NCI-H146 treated with DMSO at 0.1 percent for 48 hours (cell line): ENCODE data around the gene OR2F1.

ENCODE experiments used
- DNase-seq: peaks from one replicate; lab custom pipeline; 2025; ENCODE audit not compliant: unreplicated experiment; lab: John Stamatoyannopoulos, UW

OR2F1 gene

GRCh38 chr7:143953421-143953820 lies 1.2 kb upstream of the OR2F1 start:
- no peak for DNase-seq

- DNase-seq: no peak
Observed at GRCh38 chr7:143954135-143954534, 509 bp upstream of the OR2F1 start.

- DNase-seq: no peak
Observed at GRCh38 chr7:143958781-143959180, 4.1 kb downstream of the OR2F1 start.

GRCh38 chr7:143960813-143961610 lies 6.4 kb downstream of the OR2F1 start:
- DNase-seq: no peak

GRCh38 chr7:143965280-143965679 lies 10.6 kb downstream of the OR2F1 start:
- no peak for DNase-seq

GRCh38 chr7:143967398-143967797 lies 12.8 kb downstream of the OR2F1 start:
- no peak for DNase-seq

- DNase-seq: no peak
Observed at GRCh38 chr7:143973870-143974416, 19.3 kb downstream of the OR2F1 start.

- DNase-seq: no peak
Observed at GRCh38 chr7:143974459-143974858, 19.8 kb downstream of the OR2F1 start.

- DNase-seq: no peak
Observed at GRCh38 chr7:143975617-143976016, 21.0 kb downstream of the OR2F1 start.

- no peak for DNase-seq
Observed at GRCh38 chr7:143978585-143978984, 23.9 kb downstream of the OR2F1 start.

GRCh38 chr7:143979359-143979758 lies 24.7 kb downstream of the OR2F1 start:
- no peak for DNase-seq

GRCh38 chr7:143979998-143980397 lies 25.4 kb downstream of the OR2F1 start:
- no peak for DNase-seq

GRCh38 chr7:143980746-143981510 lies 26.3 kb downstream of the OR2F1 start:
- no peak for DNase-seq

- DNase-seq: no peak
Observed at GRCh38 chr7:143983960-143984359, 29.3 kb downstream of the OR2F1 start.

- DNase-seq: no peak
Observed at GRCh38 chr7:143987513-143987912, 32.9 kb downstream of the OR2F1 start.

- no peak for DNase-seq
Observed at GRCh38 chr7:143988976-143989745, 34.5 kb downstream of the OR2F1 start.

GRCh38 chr7:143992670-143993069 lies 38.0 kb downstream of the OR2F1 start:
- DNase-seq: no peak

- no peak for DNase-seq
Observed at GRCh38 chr7:143993924-143994323, 39.3 kb downstream of the OR2F1 start.

GRCh38 chr7:144000020-144000419 lies 45.4 kb downstream of the OR2F1 start, which contains the start of gene OR6B1:
OR6B1 (plus strand) TSS chr7:144000320; CDS start chr7:144003997, 3,677 bp downstream.
- DNase-seq: no peak

GRCh38 chr7:144001543-144001942 lies 46.9 kb downstream of the OR2F1 start:
- DNase-seq: no peak

- no peak for DNase-seq
Observed at GRCh38 chr7:144004703-144005102, 50.1 kb downstream of the OR2F1 start.
